RWPE2 (cell line): ENCODE measurements around the gene TGFBR2.

Experiments
- ATAC-seq: fragments of 200-7000 bp; cut with Tn5 transposase; 3 replicates; pipeline ENCODE4 v1.9.1; 2021; ENCODE audit warnings: low read depth
- DNase-seq: peaks from one replicate; pipeline ENCODE4 v3.0.0-alpha.2; 2020; ENCODE audit warnings: low spot score
- H3K27ac ChIP-seq: fragments of 450-650 bp; 2 replicates; pipeline ENCODE4 v1.5.1; 2017; ENCODE audit warnings: mild to moderate bottlenecking; ENCODE audit not compliant: poor library complexity, severe bottlenecking
- H3K27me3 ChIP-seq: fragments of 250-450 bp; sonication (Bioruptor Pico); 2 replicates; pipeline ENCODE4 v1.5.1; 2021; ENCODE audit warnings: mild to moderate bottlenecking, moderate library complexity; ENCODE audit not compliant: insufficient read depth, poor library complexity, severe bottlenecking
- H3K36me3 ChIP-seq: fragments of 250-450 bp; sonication (Bioruptor Pico); 2 replicates; pipeline ENCODE4 v1.5.1; 2020; ENCODE audit warnings: low read depth, mild to moderate bottlenecking, moderate library complexity
- H3K4me1 ChIP-seq: fragments of 250-450 bp; sonication (Bioruptor Pico); 2 replicates; pipeline ENCODE4 v1.5.1; 2021; ENCODE audit warnings: mild to moderate bottlenecking, moderate library complexity; ENCODE audit not compliant: insufficient read depth, poor library complexity, severe bottlenecking
- H3K4me3 ChIP-seq: fragments of 250-450 bp; sonication (Bioruptor Pico); 2 replicates; pipeline ENCODE4 v1.5.1; 2021; ENCODE audit warnings: mild to moderate bottlenecking, moderate library complexity; ENCODE audit not compliant: severe bottlenecking
- H3K9me3 ChIP-seq: fragments of 250-450 bp; sonication (Bioruptor Pico); 2 replicates; pipeline ENCODE4 v1.5.1; 2021; ENCODE audit warnings: mild to moderate bottlenecking, moderate library complexity; ENCODE audit not compliant: severe bottlenecking
- TF ChIP-seq, protein P1 (sequence below): fragments of 450-650 bp; IDR thresholded peaks from one replicate; pipeline ENCODE4 v1.5.1; 2017; ENCODE audit warnings: mild to moderate bottlenecking, moderate library complexity; ENCODE audit not compliant: poor library complexity, severe bottlenecking

The TGFBR2 gene

DNA sequence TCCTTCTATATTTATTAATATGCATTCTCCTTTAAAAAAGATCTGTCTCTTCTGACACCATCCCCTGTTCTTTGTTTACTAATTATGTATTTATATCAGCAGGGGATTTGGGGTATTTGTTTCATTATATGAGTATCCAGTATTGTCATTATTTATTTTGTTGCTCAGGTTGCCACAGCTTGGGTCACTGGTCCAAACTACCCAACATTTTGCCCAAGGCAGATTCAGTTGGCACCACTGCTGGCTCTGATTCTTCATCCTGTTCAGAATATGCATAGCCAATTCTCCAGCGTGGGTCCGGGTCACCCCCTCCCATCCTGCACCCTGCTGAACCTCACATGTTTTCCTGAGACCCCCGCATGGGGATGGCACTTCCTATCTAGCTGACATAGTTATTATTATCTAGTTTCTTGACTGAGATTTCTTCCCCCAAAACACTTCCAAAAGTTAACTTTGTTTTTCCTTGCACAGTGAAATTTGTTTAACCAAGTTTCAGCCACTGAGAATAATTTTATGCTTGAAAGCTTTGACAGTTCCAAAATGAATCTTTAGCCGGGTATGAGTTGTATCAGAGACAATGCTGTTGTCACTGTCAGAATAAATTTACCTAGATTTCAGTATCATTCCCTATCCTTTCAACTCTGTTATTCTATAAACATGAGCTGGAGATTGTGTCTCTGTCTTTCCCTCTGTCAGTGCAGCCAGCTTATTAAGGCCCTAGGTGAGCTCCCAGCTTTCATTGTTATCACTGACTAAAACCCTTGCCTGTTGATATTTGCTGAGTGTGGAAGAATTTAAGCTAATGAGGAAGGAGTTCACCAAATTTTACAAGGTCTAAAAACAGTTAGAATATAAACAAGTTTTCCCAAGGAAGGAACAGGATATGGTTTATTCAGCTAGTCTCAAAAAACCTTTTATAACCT, 70.3 kb downstream of the TGFBR2 start:
- Histone ChIP-seq H3K9me3 (no peaks in the 10 kb centered on the region), H3K4me1 (peaks cover 19% of the 10 kb centered on the region), H3K27ac (peak overlapping the region; percentile 18), H3K27me3 (no peaks in the 10 kb centered on the region), H3K36me3 (peaks cover 98% of the 10 kb centered on the region), H3K4me3 (no peak overlapping the region)
- no peak for ATAC-seq
- TF ChIP-seq, protein P1, sequence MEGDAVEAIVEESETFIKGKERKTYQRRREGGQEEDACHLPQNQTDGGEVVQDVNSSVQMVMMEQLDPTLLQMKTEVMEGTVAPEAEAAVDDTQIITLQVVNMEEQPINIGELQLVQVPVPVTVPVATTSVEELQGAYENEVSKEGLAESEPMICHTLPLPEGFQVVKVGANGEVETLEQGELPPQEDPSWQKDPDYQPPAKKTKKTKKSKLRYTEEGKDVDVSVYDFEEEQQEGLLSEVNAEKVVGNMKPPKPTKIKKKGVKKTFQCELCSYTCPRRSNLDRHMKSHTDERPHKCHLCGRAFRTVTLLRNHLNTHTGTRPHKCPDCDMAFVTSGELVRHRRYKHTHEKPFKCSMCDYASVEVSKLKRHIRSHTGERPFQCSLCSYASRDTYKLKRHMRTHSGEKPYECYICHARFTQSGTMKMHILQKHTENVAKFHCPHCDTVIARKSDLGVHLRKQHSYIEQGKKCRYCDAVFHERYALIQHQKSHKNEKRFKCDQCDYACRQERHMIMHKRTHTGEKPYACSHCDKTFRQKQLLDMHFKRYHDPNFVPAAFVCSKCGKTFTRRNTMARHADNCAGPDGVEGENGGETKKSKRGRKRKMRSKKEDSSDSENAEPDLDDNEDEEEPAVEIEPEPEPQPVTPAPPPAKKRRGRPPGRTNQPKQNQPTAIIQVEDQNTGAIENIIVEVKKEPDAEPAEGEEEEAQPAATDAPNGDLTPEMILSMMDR, result no peak
- DNase-seq, result no peak

DNA sequence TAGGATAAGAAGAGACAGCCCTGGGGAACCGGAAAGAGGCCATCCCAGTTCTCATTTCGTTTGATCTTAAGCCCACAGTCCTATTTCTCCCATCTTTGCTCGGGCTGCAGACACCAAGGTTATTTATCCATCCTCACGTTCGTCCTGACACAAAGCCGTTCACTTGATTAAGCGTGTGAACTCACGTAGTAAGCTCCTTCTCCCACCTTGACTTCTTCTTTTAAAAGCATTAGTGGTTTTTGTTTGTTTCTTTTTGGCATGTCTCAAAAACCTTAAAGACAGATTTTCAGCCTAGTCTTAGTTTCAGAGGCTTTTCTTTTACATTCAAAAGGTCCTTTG, 70.9 kb downstream of the TGFBR2 start:
- Histone ChIP-seq H3K4me3 (no peak overlapping the region), H3K4me1 (peaks cover 25% of the 10 kb centered on the region), H3K36me3 (peaks cover 98% of the 10 kb centered on the region), H3K9me3 (no peaks in the 10 kb centered on the region), H3K27me3 (no peaks in the 10 kb centered on the region), H3K27ac (peak overlapping the region; percentile 18)
- TF ChIP-seq, protein P1, result no peak
- ATAC-seq (no peak), DNase-seq (no peak)

DNA sequence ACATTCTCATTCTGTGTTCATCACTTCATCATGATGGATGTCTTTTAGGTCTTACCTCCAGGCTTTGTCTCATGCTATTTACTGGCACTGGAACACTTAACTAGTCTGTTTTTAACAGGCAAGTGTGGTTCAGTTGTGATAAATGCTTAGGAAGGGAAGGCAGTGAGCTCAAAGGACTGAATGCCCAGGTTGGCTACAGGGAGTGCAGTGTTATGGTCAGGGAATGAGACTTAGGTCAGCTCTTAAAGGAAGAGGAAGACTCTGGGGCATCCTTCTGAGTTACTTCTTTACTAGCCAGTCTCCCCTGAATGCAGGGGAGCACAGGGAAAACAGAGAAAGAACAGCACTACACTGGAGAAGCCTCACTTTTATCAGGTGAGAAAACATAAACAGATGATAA, 72.6 kb downstream of the TGFBR2 start:
- no peak for DNase-seq
- Histone ChIP-seq H3K27ac (peak overlapping the region; percentile 18), H3K4me3 (no peak overlapping the region), H3K36me3 (peaks cover 98% of the 10 kb centered on the region), H3K4me1 (peaks cover 26% of the 10 kb centered on the region), H3K9me3 (no peaks in the 10 kb centered on the region), H3K27me3 (no peaks in the 10 kb centered on the region)
- no peak for ATAC-seq
- TF ChIP-seq, protein P1, result no peak

DNA sequence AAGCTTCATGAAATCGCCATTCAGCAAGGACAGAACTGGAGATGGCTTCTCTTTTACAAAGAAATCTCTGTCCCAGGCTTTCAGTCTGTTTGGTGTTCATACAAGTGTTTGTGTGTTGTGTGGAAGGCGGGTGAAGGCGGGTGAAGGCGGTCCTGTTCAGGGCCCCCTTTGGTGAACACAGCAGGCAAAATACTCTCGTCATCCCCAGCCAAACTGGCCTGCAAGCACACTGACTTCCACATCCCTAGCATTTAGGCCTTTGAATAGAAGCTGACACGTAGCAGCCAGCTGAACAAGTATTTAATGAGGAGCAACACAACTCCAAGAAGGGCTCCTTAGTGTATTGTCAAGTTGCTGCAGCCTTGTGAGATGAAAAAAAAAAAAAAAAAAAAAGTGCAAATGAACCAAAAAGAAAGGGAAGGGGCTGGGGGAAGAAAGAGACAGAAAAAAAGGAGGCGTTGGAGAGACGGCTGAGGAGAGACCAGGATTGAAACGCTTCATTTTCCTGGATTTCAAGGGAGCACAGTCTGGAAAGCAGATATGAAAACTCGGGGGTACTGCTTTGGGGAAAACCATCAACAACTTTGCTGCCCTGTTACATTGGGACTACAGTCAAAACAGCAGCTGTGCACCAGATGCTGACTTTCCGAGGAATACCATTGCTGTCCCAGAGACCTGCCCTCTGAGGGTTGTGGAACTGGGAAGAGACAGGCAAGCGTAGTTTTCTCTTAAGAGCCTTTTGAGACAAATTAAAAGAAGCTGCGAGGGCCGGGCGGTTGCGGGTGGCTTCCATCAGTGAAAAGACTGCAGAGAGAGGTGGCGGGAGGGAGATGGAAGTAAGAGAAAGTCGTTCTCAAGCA, 74.6 kb downstream of the TGFBR2 start:
- peak overlapping the region; percentile 94 for H3K27ac ChIP-seq
- TF ChIP-seq, protein P1, result no peak
- ATAC-seq, result no peak

More for the DNA sequence above, 74.6 kb downstream of the TGFBR2 start:
- Histone ChIP-seq H3K27me3 (no peaks in the 10 kb centered on the region), H3K4me1 (peaks cover 26% of the 10 kb centered on the region), H3K4me3 (no peak overlapping the region), H3K9me3 (no peaks in the 10 kb centered on the region), H3K36me3 (peaks cover 98% of the 10 kb centered on the region)
- DNase-seq, result no peak
